Osteocyte (in vitro differentiated cells): ENCODE results near the gene INPP4A. TPM values are rescaled to one million over a fixed set of nuclear protein-coding genes. Genes with fewer than 3 reads are reported as not detected.

Source experiments
- DNase-seq: peaks from one replicate; pipeline ENCODE4 v3.0.0; 2021; ENCODE audit warnings: mixed read lengths; ENCODE audit not compliant: unreplicated experiment; ENCODE audit errors: extremely low spot score
- H3K27ac Mint-ChIP-seq: one replicate; pipeline ENCODE4 v1.8.0; 2021; ENCODE audit warnings: mild to moderate bottlenecking, mixed read lengths; ENCODE audit not compliant: unreplicated experiment
- H3K27me3 Mint-ChIP-seq: one replicate; pipeline ENCODE4 v1.8.0; 2021; ENCODE audit warnings: mixed read lengths; ENCODE audit not compliant: unreplicated experiment
- H3K36me3 Mint-ChIP-seq: one replicate; pipeline ENCODE4 v1.8.0; 2021; ENCODE audit warnings: mixed read lengths; ENCODE audit not compliant: unreplicated experiment
- H3K4me1 Mint-ChIP-seq: one replicate; pipeline ENCODE4 v1.8.0; 2021; ENCODE audit warnings: mixed read lengths; ENCODE audit not compliant: unreplicated experiment
- H3K4me3 Mint-ChIP-seq: one replicate; pipeline ENCODE4 v1.8.0; 2021; ENCODE audit warnings: mild to moderate bottlenecking, moderate library complexity, mixed read lengths; ENCODE audit not compliant: unreplicated experiment
- H3K9me3 Mint-ChIP-seq: one replicate; pipeline ENCODE4 v1.8.0; 2021; ENCODE audit warnings: mixed read lengths; ENCODE audit not compliant: unreplicated experiment
- total RNA-seq: library from RNA; stranded (reverse); gene quantifications from 2 replicates; pipeline ENCODE4 v1.2.1, GENCODE V29; 2021
- TF ChIP-seq, protein P1 (sequence below): fragments of 200-600 bp; sonication (generic); IDR thresholded peaks from 2 replicates; pipeline ENCODE4 v1.5.0; 2021; ENCODE audit warnings: antibody characterized with exemption, mild to moderate bottlenecking, moderate library complexity

The INPP4A gene
- total RNA-seq, 1 donor from 2014 or later, result 31.4 TPM

GRCh38 chr2:98537390-98538126, 92.9 kb downstream of the INPP4A start:
- no peak for DNase-seq
- no peak overlapping the region for H3K4me3 Mint-ChIP-seq
- H3K4me1 Mint-ChIP-seq, result peaks cover 3% of the 10 kb centered on the region
- TF ChIP-seq, protein P1, sequence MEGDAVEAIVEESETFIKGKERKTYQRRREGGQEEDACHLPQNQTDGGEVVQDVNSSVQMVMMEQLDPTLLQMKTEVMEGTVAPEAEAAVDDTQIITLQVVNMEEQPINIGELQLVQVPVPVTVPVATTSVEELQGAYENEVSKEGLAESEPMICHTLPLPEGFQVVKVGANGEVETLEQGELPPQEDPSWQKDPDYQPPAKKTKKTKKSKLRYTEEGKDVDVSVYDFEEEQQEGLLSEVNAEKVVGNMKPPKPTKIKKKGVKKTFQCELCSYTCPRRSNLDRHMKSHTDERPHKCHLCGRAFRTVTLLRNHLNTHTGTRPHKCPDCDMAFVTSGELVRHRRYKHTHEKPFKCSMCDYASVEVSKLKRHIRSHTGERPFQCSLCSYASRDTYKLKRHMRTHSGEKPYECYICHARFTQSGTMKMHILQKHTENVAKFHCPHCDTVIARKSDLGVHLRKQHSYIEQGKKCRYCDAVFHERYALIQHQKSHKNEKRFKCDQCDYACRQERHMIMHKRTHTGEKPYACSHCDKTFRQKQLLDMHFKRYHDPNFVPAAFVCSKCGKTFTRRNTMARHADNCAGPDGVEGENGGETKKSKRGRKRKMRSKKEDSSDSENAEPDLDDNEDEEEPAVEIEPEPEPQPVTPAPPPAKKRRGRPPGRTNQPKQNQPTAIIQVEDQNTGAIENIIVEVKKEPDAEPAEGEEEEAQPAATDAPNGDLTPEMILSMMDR, result no peak
- no peaks in the 10 kb centered on the region for H3K9me3 Mint-ChIP-seq
- H3K27me3 Mint-ChIP-seq, result no peaks in the 10 kb centered on the region
- H3K27ac Mint-ChIP-seq, result no peak overlapping the region
- H3K36me3 Mint-ChIP-seq, result peaks cover 27% of the 10 kb centered on the region

- no peak overlapping the region for H3K4me3 Mint-ChIP-seq
- H3K27me3 Mint-ChIP-seq, result no peaks in the 10 kb centered on the region
- peaks cover 3% of the 10 kb centered on the region for H3K4me1 Mint-ChIP-seq
- peaks cover 28% of the 10 kb centered on the region for H3K36me3 Mint-ChIP-seq
- H3K9me3 Mint-ChIP-seq, result no peaks in the 10 kb centered on the region
- no peak for DNase-seq
- no peak overlapping the region for H3K27ac Mint-ChIP-seq
- TF ChIP-seq, protein P1, result no peak
Measured at GRCh38 chr2:98538280-98539041, 93.8 kb downstream of the INPP4A start.

GRCh38 chr2:98539056-98539735, 94.5 kb downstream of the INPP4A start:
- Mint-ChIP-seq H3K36me3 (peaks cover 34% of the 10 kb centered on the region), H3K4me3 (no peak overlapping the region), H3K9me3 (no peaks in the 10 kb centered on the region), H3K27me3 (no peaks in the 10 kb centered on the region), H3K4me1 (peaks cover 3% of the 10 kb centered on the region), H3K27ac (no peak overlapping the region)
- no peak for DNase-seq
- TF ChIP-seq, protein P1, result no peak

DNA sequence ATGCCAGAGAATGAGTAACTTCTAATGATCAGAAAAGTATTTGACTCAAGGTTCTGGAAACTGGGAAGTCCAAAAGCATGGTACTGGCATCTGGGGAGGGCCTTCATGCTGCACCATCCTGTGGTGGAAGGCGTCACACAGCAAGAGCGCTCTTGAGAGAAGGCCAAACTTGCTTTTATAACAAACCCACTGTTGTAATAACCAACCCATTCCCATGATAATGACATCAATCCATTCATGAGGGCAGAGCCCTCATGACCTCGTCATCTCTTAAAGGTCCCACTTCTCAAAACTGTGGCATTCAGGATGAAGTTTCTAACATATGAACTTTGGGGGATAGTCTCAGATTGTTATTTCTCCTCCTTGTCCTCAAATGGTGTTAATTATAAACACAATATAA, 95.9 kb downstream of the INPP4A start:
- Mint-ChIP-seq H3K27ac (no peak overlapping the region), H3K4me1 (peaks cover 3% of the 10 kb centered on the region), H3K9me3 (no peaks in the 10 kb centered on the region), H3K4me3 (no peak overlapping the region), H3K36me3 (peaks cover 44% of the 10 kb centered on the region), H3K27me3 (no peaks in the 10 kb centered on the region)
- DNase-seq, result no peak
- TF ChIP-seq, protein P1, result no peak

DNA sequence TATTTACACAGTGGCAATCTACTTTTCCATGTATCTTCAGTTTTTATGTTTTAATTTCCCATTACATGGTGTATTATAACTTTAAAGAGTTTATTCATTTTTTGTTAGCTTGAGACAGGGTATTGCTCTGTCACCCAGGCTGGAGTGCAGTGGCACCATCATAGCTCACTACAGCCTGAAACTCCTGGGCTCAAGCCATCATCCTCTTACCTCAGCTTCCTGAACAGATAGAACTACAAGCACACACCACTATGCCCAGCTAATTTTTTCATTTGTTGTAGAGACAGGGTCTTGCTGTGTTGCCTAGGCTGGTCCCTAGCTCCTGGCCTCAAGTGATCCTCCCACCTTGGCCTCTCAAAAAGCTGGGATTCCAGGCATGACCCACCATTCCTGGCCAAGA, 96.8 kb downstream of the INPP4A start:
- DNase-seq, result no peak
- no peaks in the 10 kb centered on the region for H3K27me3 Mint-ChIP-seq
- TF ChIP-seq, protein P1, result no peak
- no peaks in the 10 kb centered on the region for H3K9me3 Mint-ChIP-seq
- no peak overlapping the region for H3K27ac Mint-ChIP-seq
- H3K4me1 Mint-ChIP-seq, result peaks cover 3% of the 10 kb centered on the region
- peaks cover 52% of the 10 kb centered on the region for H3K36me3 Mint-ChIP-seq
- H3K4me3 Mint-ChIP-seq, result no peak overlapping the region
